WI38 (cell line): ENCODE measurements around the gene ATL3.

Experiments
- H3K4me3 ChIP-seq: 2 replicates; pipeline ENCODE4 v1.5.1; 2011; ENCODE audit warnings: low read depth, mild to moderate bottlenecking, control low read depth, low read length
- TF ChIP-seq, protein P1 (sequence below): IDR thresholded peaks from 2 replicates; pipeline ENCODE4 v1.5.1; 2012; ENCODE audit warnings: low read depth, mild to moderate bottlenecking, control low read depth, low read length

ATL3 gene, protein sequence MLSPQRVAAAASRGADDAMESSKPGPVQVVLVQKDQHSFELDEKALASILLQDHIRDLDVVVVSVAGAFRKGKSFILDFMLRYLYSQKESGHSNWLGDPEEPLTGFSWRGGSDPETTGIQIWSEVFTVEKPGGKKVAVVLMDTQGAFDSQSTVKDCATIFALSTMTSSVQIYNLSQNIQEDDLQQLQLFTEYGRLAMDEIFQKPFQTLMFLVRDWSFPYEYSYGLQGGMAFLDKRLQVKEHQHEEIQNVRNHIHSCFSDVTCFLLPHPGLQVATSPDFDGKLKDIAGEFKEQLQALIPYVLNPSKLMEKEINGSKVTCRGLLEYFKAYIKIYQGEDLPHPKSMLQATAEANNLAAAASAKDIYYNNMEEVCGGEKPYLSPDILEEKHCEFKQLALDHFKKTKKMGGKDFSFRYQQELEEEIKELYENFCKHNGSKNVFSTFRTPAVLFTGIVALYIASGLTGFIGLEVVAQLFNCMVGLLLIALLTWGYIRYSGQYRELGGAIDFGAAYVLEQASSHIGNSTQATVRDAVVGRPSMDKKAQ

DNA sequence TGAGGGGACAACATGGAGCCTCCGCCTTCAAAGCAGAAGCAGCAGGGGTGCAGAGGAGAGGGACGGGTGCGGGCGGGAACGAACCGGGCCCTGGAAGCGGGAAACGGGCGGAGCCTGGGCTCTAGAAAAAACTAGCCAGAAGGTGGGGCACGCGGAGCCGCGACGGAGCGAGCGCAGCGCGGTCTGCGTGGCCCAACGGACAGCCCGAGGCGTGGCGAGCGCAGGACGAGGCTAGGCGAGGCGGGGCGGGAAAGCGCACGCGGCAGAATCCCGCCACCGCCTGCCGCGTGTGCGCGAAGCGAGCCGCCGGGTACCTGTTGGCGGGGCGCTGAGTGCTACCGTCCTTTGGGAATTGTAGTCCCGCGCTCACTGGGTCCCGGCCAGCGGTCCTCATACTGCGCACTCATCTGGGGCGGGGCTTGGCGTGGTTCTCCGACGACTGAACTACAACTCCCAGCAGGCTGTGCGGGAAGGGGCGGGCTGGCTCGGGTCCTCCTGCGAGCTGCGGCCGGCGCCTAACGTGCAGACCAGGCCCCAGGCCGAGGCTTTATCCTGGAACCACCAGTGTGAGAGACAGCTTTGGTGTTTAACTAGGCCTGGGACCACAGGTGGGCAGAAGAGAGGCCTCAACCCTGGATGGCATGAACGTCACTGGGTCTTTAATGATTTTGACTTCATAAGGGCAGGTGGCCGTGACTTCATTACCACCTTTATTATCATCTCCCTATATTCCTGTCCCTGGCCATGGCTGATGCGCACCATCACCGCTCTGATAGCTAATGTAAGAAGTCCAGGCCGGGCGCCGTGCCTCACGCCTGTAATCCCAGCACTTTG is at the start of gene ATL3:
Gene ATL3 (minus strand): TSS at position 55 of the 834 bp plus-strand sequence. CDS start 41 bp downstream, at position 14.
- TF ChIP-seq, protein P1, sequence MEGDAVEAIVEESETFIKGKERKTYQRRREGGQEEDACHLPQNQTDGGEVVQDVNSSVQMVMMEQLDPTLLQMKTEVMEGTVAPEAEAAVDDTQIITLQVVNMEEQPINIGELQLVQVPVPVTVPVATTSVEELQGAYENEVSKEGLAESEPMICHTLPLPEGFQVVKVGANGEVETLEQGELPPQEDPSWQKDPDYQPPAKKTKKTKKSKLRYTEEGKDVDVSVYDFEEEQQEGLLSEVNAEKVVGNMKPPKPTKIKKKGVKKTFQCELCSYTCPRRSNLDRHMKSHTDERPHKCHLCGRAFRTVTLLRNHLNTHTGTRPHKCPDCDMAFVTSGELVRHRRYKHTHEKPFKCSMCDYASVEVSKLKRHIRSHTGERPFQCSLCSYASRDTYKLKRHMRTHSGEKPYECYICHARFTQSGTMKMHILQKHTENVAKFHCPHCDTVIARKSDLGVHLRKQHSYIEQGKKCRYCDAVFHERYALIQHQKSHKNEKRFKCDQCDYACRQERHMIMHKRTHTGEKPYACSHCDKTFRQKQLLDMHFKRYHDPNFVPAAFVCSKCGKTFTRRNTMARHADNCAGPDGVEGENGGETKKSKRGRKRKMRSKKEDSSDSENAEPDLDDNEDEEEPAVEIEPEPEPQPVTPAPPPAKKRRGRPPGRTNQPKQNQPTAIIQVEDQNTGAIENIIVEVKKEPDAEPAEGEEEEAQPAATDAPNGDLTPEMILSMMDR: no peak
- peak within 1 kb of the TSS; percentile 70 for H3K4me3 ChIP-seq

DNA sequence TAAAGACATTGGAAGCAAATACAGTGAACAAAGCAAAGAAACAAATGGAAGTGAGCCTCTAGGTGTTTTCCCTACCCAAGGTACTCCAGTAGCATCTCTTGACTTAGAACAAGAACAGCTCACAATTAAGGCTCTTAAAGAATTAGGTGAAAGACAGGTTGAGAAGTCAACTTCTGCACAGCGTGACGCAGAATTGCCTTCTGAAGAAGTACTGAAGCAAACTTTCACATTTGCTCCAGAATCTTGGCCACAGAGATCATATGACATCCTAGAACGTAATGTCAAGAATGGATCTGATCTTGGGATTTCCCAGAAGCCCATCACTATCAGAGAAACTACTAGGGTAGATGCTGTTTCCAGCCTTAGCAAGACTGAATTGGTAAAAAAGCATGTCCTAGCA is 49.4 kb upstream of the ATL3 start:
- H3K4me3 ChIP-seq: no peak overlapping the region
- TF ChIP-seq, protein P1: no peak

DNA sequence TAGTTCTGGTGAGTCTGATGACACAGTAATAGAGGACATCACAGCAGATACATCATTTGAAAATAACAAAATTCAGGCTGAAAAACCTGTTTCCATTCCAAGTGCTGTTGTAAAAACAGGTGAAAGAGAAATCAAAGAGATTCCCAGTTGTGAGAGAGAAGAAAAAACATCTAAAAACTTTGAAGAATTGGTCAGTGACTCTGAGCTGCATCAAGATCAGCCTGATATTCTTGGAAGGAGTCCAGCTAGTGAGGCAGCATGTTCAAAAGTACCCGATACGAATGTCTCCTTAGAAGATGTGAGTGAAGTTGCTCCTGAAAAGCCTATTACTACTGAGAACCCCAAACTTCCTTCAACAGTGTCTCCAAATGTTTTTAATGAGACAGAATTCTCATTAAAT is 48.8 kb upstream of the ATL3 start:
- no peak overlapping the region for H3K4me3 ChIP-seq

DNA sequence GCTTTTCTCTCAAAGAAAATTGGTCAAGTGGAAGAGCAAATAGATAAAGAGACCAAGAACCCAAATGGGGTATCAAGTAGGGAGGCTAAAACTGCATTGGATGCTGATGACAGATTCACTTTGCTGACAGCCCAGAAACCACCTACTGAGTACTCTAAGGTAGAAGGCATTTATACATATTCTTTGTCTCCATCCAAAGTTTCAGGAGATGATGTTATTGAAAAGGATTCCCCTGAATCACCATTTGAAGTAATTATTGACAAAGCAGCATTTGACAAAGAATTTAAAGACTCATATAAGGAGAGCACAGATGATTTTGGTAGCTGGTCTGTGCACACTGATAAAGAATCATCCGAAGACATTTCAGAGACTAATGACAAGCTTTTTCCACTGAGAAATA is 47.8 kb upstream of the ATL3 start:
- TF ChIP-seq, protein P1: no peak

More for the DNA sequence above, 48.8 kb upstream of the ATL3 start:
- TF ChIP-seq, protein P1: no peak

DNA sequence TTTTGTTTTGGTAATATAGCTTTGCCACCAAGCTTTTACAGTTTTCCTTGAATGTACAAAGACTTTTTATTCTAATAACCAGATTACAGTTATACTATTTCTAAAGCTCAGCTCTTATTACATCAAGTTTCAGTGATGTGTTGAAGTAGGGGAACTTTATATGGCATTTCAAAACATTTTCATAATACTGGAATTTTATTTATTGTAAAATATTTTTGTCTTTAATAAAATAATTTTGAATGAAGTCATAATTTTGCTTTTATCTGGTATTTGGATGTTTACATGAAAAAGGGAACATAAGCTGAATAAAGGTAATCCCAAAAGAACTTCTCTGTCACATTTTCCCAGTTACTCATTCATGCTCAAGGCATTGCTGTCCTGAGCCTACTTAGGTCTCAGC is 44.9 kb upstream of the ATL3 start:
- H3K4me3 ChIP-seq: no peak overlapping the region
- TF ChIP-seq, protein P1: no peak

More for the DNA sequence above, 47.8 kb upstream of the ATL3 start:
- H3K4me3 ChIP-seq: no peak overlapping the region

DNA sequence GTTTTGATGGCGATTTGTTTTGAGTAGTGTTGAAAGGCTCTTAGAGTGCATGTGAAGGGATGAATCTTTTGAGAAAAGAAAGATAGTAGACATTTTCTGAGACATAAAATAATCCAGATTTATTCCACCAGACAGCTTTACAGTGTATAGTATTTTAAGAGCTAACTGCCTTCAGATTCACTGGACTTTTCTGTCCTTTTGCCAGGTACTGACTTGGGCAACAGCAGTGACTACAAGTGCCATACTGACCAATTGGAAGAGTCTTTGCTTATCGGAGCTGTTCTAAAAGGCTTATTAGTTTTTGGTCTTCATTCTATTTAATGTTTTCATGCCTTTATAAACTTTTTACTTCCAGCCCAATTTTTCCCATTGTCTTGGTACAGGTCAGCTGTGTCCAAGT is 42.6 kb upstream of the ATL3 start:
- TF ChIP-seq, protein P1: no peak
- H3K4me3 ChIP-seq: no peak overlapping the region

DNA sequence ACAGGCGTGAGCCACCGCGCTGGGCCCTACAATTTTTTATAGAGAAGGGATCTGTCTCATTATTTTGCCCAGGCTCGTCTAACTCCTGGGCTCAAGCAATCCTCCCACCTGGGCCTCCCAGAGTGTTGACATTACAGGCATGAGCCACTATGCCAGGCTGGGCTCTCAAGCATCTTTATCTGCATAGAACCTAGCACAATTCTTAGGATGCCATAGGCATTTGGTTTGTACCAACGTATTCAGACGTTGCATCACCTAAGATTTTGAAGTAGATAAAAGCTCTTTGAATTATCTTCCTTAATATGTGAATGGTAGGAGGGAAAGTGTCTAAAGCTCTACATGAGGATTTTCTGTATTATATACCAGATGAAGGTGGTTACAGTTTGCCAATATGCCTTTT is 40.7 kb upstream of the ATL3 start:
- TF ChIP-seq, protein P1: no peak
- H3K4me3 ChIP-seq: no peak overlapping the region
